HT1080 (cell line): ENCODE results near the gene B4GALNT1. TPM values are rescaled to one million over a fixed set of nuclear protein-coding genes. Genes with fewer than 3 reads are reported as not detected.
"Not testable (repeated sequence)": the region's sequence is repeated elsewhere in the genome, so short reads cannot be mapped to it uniquely, and the experiment has no call there.

ENCODE experiments used
- DNase-seq: peaks from one replicate; pipeline ENCODE4 v3.0.0-alpha.2; 2015; ENCODE audit warnings: low read depth
- polyA plus RNA-seq, 2 experiments: library from polyadenylated mRNA; depleted of rRNA; stranded (reverse); fragments of >200 nt; gene quantifications; 2 replicates each; pipeline ENCODE4 v1.2.3, GENCODE V29; 2015
- total RNA-seq: library from RNA; depleted of rRNA; stranded (reverse); fragments of >200 nt; shearing (Covaris generic); gene quantifications from 2 replicates; pipeline ENCODE4 v1.2.3, GENCODE V29; 2014; rRNA removed

Gene B4GALNT1
- 23.6 and 34.1 TPM in 2 replicates for total RNA-seq
- 25.4 and 28.9 TPM in 2 replicates for polyA plus RNA-seq (2015; cell fraction: cytosol; rRNA removed)
- polyA plus RNA-seq (2015; cell fraction: nucleus; rRNA removed) = 23.4 and 30.3 TPM in 2 replicates

DNA sequence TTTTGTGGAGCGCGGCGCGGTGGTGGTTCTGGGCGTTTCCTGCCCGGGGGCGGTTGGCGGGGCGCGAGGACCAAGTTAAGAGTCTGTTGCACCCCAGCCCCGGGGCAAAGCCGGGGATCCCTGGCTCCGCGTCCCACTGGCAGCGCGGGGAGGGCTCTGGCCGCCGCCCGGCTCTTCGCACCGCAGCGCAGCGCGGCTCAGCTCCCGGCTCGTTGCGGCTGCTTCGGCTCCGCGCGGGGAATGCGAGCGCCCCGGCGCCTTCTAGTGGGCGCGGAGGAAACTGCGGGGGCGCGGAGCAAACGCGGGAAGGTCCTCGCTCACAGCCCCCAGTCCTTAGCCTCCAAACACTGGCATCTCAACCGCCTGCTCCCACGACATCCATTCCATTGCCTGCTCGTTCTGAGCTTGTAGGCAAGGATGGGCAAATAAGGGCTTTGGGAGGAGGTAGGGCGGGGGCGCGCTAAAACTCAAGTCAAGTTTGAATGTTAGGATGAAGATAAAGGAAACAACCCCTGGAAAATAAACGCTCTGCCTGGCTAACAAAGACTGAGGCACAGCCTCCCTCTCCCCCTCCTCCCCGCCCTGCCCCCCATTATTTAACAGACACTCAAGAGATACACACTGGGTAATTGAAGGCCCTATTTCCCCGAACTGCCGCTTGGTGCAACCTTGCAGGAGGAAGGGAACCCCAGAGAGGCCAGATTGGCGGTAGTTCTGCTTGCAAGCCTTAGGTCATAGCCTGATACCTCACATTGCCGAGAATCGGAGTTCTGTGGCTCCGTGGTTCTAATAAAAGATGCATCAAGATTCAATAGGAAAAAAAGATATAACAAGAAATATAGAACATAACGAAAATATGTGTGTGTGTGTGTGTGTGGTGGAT is at the start of gene B4GALNT1:
Gene B4GALNT1 (minus strand): TSS at position 244 of the 883 bp plus-strand sequence. CDS start 1,069 bp downstream, outside the sequence.
- DNase-seq = peak; percentile 75

DNA sequence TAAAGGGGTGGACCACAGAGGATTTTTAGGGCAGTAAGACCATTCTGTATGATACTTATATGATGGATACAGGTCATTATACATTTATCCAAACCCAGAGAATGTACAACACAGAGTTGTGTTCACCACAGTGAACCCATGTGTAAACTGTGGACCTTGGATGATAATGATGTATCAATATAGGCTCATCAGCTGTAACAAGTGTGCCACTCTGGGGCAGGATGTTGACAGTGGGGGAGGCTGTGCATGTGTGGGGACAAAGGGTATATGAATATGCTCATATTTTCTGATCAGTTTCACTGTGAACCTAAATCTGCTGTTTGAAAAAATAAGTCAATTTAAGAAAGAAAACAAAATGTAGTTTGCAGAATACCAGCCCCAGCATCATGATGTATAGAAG is 46.7 kb upstream of the B4GALNT1 start:
- DNase-seq = no peak

GRCh38 chr12:57677947-57678346 is 44.9 kb upstream of the B4GALNT1 start:
- DNase-seq = not testable (repeated sequence)

GRCh38 chr12:57674691-57675090 is 41.7 kb upstream of the B4GALNT1 start:
- no peak for DNase-seq

GRCh38 chr12:57672801-57673200 is 39.8 kb upstream of the B4GALNT1 start:
- DNase-seq = no peak

- DNase-seq = not testable (repeated sequence)
Observed at GRCh38 chr12:57671811-57672210, 38.8 kb upstream of the B4GALNT1 start.

DNA sequence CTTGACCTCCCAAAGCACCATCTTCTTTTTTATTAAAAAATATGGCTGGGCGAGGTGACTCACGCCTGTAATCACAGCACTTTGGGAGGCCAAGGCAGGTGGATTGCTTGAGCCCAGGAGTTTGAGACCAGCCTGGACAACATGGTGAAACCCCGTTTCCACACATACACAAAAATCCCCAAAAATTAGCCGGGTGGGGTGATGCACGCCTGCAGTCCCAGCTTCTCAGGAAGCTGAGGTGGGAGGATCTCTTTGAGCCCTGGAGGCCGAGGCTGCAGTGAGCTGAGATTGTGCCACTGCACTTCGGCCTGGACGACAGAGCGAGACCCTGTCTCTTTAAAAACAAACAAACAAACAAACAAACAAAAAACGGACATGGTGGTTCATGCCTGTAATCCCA is 36.7 kb upstream of the B4GALNT1 start:
- not testable (repeated sequence) for DNase-seq

- no peak for DNase-seq
Observed at GRCh38 chr12:57666897-57667296, 33.9 kb upstream of the B4GALNT1 start.

DNA sequence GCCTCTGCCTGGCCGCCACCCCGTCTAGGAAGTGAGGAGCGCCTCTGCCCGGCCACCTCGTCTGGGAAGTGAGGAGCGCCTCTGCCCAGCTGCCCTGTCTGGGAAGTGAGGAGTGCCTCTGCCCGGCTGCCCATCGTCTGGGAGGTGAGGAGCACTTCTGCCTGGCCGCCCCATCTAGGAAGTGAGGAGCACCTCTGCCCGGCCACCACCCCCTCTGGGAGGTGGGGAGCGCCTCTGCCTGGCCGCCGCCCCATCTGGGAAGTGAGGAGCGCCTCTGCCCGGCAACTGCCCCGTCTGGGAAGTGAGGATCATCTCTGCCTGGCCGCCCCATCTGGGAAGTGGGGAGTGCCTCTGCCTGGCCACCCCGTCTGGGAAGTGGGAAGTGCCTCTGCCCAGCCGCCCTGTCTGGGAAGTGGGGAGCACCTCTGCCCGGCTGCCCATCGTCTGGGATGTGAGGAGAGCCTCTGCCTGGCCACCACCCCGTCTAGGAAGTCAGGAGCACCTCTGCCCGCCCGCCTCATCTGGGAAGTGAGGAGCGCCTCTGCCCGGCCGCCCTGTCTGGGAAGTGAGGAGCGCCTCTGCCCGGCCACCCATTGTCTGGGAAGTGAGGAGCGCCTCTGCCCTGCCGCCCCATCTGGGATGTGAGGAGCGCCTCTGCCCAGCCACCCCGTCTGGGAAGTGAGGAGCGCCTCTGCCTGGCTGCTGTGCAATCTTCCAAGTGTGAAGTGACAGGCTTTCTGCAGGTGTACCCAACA is 32.2 kb upstream of the B4GALNT1 start:
- DNase-seq = not testable (repeated sequence)

- DNase-seq = no peak
Observed at GRCh38 chr12:57661376-57661775, 28.4 kb upstream of the B4GALNT1 start.

GRCh38 chr12:57658890-57659289 is 25.9 kb upstream of the B4GALNT1 start:
- DNase-seq = no peak

DNA sequence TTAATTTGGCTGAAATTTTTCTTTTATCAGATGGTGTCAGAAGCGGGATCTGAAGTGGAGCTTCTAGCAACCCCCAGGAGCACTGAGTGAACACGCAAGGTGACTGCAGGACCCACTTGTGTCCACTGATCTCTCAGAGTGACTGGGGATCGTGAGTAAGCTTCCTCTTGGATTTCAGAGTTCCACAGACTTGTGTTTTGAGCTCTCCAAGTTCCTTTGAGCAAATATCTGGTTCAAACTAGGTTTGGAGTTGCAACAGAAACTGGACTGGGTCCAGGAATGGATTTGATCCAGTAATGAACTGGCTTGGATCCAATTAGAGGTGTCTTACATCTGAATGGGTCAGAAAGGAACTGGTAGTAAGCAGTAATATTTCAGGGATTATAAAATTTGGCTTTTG is 24.7 kb upstream of the B4GALNT1 start:
- no peak for DNase-seq

DNA sequence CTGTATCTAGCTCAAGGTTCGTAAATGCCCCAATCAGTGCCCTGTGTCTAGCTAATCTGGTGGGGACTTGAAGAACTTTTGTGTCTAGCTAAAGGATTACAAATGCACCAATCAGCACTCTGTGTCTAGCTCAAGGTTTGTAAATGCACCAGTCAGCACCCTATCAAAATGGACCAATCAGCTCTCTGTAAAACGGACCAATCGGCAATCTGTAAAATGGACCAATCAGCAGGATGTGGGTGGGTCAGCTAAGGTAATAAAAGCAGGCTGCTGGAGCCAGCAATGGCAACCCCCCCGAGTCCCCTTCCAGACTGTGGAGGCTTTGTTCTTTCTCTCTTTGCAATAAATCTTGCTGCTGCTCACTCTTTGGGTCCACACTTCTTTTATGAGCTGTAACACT is 23.4 kb upstream of the B4GALNT1 start:
- DNase-seq = peak; percentile 58

- no peak for DNase-seq
Observed at GRCh38 chr12:57655541-57656240, 22.7 kb upstream of the B4GALNT1 start.

DNA sequence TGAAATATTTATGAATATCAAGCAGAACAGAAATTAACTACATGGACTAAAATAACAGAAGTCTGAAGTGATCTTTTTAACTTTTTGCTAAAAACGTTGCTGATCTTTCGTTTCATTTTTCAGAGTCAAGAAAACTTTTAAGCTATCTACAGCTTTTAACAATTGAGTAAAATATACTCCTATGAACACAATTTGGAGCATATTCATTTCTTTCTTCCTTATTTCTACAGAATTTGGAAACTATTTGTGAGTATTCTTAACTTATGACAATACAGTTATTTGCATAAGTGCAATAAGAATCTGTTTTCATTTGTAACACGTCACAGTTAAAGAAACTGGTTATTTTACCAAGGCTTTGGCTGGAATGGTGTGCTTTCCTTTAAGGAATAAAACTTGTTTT is 21.0 kb upstream of the B4GALNT1 start:
- no peak for DNase-seq

GRCh38 chr12:57646659-57647049 is 13.7 kb upstream of the B4GALNT1 start:
- DNase-seq = not testable (repeated sequence)

GRCh38 chr12:57645990-57646658 is 13.1 kb upstream of the B4GALNT1 start:
- DNase-seq = peak; percentile 30

- DNase-seq = no peak
Observed at GRCh38 chr12:57641699-57642442, 8.9 kb upstream of the B4GALNT1 start.

DNA sequence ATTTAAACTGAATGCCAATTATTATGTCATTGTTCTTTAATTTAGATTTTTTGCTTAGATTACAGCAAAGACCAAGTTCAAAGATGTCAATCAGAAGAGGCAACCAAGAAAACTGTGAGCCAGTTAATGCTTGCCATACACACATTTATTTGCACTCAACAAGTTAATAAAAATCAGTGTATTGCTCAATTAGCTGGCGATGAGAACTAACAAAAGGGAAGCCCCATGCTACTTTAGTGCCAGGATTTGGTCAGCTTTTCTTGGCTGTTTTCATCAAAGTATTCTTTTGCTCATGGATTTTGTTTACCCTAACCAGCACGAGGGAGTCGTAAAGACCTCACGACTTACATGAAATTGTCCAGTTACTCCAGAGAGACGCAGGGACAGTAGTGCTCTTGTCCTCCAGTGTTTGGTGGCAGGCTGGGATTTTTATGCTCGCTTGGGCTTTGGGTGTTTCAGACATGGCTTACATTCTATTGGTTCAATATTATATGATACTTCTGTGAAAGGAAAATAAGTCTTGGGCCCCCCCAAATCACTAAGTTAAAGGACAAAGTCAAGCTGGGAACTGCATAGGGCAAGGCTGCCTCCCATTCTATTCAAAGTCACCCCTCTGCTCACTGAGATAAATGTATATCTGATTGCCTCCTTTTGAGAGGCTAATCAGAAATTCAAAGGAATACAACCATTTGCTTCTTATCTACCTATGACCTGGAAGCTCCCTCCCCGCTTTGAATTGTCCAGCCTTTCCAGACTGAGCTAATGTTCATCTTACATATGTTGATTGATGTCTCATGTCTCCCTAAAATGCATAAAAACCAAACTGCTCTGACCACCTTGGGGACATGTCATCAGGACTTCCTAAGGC is 7.4 kb upstream of the B4GALNT1 start:
- no peak for DNase-seq
